SK-N-SH treated with all-trans-retinoic acid at 6 μM for 48 hours (cell line): ENCODE measurements around the gene TKT.

ENCODE experiments used
- ATAC-seq: fragments of 200-7000 bp; cut with Tn5 transposase; 3 replicates; pipeline ENCODE4 v1.9.1; 2020; ENCODE audit warnings: mild to moderate bottlenecking, moderate library complexity
- ARNTL ChIP-seq: fragments of 450-650 bp; formaldehyde crosslinking; IDR thresholded peaks from 2 replicates; pipeline ENCODE4 v1.5.0; 2020; ENCODE audit warnings: low read depth, mild to moderate bottlenecking, moderate library complexity, borderline replicate concordance
- BACH2 ChIP-seq: fragments of 250-450 bp; sonication (Bioruptor Pico); IDR thresholded peaks from 2 replicates; pipeline ENCODE4 v1.9.0; 2021; ENCODE audit warnings: mild to moderate bottlenecking, borderline replicate concordance
- CREB5 ChIP-seq: fragments of 250-450 bp; sonication (Bioruptor Pico); IDR thresholded peaks from 2 replicates; pipeline ENCODE4 v1.5.1; 2020; ENCODE audit warnings: low read depth, mild to moderate bottlenecking, moderate library complexity
- CSDC2 ChIP-seq: fragments of 250-450 bp; sonication (Bioruptor Pico); IDR thresholded peaks from 2 replicates; pipeline ENCODE4 v1.5.0; 2020; ENCODE audit warnings: mild to moderate bottlenecking, moderate library complexity
- CSRNP3 ChIP-seq: fragments of 250-450 bp; sonication (Bioruptor Pico); IDR thresholded peaks from 2 replicates; pipeline ENCODE4 v1.5.1; 2021; ENCODE audit warnings: mild to moderate bottlenecking, moderate library complexity
- ESRRG ChIP-seq: fragments of 250-450 bp; sonication (Bioruptor Pico); IDR thresholded peaks from 2 replicates; pipeline ENCODE4 v1.6.1; 2021; ENCODE audit warnings: mild to moderate bottlenecking
- GLIS3 ChIP-seq: fragments of 250-450 bp; sonication (Bioruptor Pico); IDR thresholded peaks from 2 replicates; pipeline ENCODE4 v1.5.0; 2020; ENCODE audit warnings: mild to moderate bottlenecking, moderate library complexity
- ISL1 ChIP-seq: fragments of 250-450 bp; sonication (Bioruptor Pico); IDR thresholded peaks from 2 replicates; pipeline ENCODE4 v2.1.2; 2022; ENCODE audit warnings: mild to moderate bottlenecking, moderate library complexity
- OSR1 ChIP-seq: fragments of 250-450 bp; sonication (Bioruptor Pico); IDR thresholded peaks from 2 replicates; pipeline ENCODE4 v1.8.0; 2022; ENCODE audit warnings: moderate library complexity, mild to moderate bottlenecking, inconsistent platforms
- PATZ1 ChIP-seq: fragments of 250-450 bp; sonication (Bioruptor Pico); IDR thresholded peaks from 2 replicates; pipeline ENCODE4 v1.8.0; 2020; ENCODE audit warnings: mild to moderate bottlenecking, moderate library complexity, borderline replicate concordance
- POU6F1 ChIP-seq: fragments of 250-450 bp; sonication (Bioruptor Pico); IDR thresholded peaks from 2 replicates; pipeline ENCODE4 v1.8.0; 2021; ENCODE audit warnings: low read depth, mild to moderate bottlenecking, moderate library complexity, borderline replicate concordance
- PPARA ChIP-seq: fragments of 250-450 bp; sonication (Bioruptor Pico); IDR thresholded peaks from 2 replicates; pipeline ENCODE4 v1.5.0; 2020; ENCODE audit warnings: mild to moderate bottlenecking, borderline replicate concordance
- RARB ChIP-seq: fragments of 250-450 bp; sonication (Bioruptor Pico); IDR thresholded peaks from 2 replicates; pipeline ENCODE4 v1.8.0; 2021; ENCODE audit warnings: mild to moderate bottlenecking, moderate library complexity
- SNAI2 ChIP-seq: fragments of 250-450 bp; sonication (Bioruptor Pico); IDR thresholded peaks from 2 replicates; pipeline ENCODE4 v1.5.0; 2020; ENCODE audit warnings: mild to moderate bottlenecking, moderate library complexity
- TCF4 ChIP-seq: fragments of 250-450 bp; sonication (Bioruptor Pico); IDR thresholded peaks from 2 replicates; pipeline ENCODE4 v1.8.0; 2021; ENCODE audit warnings: mild to moderate bottlenecking, moderate library complexity, borderline replicate concordance
- TOX ChIP-seq: fragments of 250-450 bp; sonication (Bioruptor Pico); IDR thresholded peaks from 2 replicates; pipeline ENCODE4 v1.8.0; 2021; ENCODE audit warnings: mild to moderate bottlenecking, moderate library complexity, borderline replicate concordance
- TSHZ2 ChIP-seq: fragments of 250-450 bp; sonication (Bioruptor Pico); IDR thresholded peaks from 2 replicates; pipeline ENCODE4 v1.5.0; 2020; ENCODE audit warnings: mild to moderate bottlenecking, moderate library complexity
- ZC3H10 ChIP-seq: fragments of 250-450 bp; sonication (Bioruptor Pico); IDR thresholded peaks from 2 replicates; pipeline ENCODE4 v1.5.1; 2021; ENCODE audit warnings: mild to moderate bottlenecking, moderate library complexity
- ZFP3 ChIP-seq: fragments of 250-450 bp; sonication (Bioruptor Pico); IDR thresholded peaks from 2 replicates; pipeline ENCODE4 v1.5.0; 2020; ENCODE audit warnings: mild to moderate bottlenecking, moderate library complexity
- ZFP30 ChIP-seq: fragments of 450-650 bp; formaldehyde crosslinking; IDR thresholded peaks from 2 replicates; pipeline ENCODE4 v1.5.0; 2022; ENCODE audit warnings: mild to moderate bottlenecking, moderate library complexity
- ZNF565 ChIP-seq: fragments of 450-650 bp; formaldehyde crosslinking; conservative IDR thresholded peaks from 2 replicates; pipeline ENCODE4 v1.5.0; 2020; ENCODE audit warnings: low read depth, mild to moderate bottlenecking, moderate library complexity
- ZNF70 ChIP-seq: fragments of 450-650 bp; formaldehyde crosslinking; IDR thresholded peaks from 2 replicates; pipeline ENCODE4 v1.5.0; 2020; ENCODE audit warnings: mild to moderate bottlenecking, moderate library complexity
- ZNF8 ChIP-seq: fragments of 450-650 bp; formaldehyde crosslinking; IDR thresholded peaks from 2 replicates; pipeline ENCODE4 v1.5.0; 2020; ENCODE audit warnings: mild to moderate bottlenecking, moderate library complexity

The TKT gene

GRCh38 chr3:53223025-53223424 is 32.8 kb downstream of the TKT start:
- TF ChIP-seq TSHZ2 (CRISPR knock-in tag) = no peak
- TF ChIP-seq BACH2 (CRISPR knock-in tag) = no peak
- no peak for TF ChIP-seq ZNF565
- TF ChIP-seq POU6F1 (CRISPR knock-in tag) = no peak
- TF ChIP-seq CSDC2 (CRISPR knock-in tag) = no peak
- no peak for TF ChIP-seq ISL1 (CRISPR knock-in tag)
- no peak for TF ChIP-seq ZFP30 (CRISPR knock-in tag)
- no peak for TF ChIP-seq SNAI2 (CRISPR knock-in tag)
- TF ChIP-seq OSR1 (CRISPR knock-in tag) = no peak
- no peak for TF ChIP-seq GLIS3
- no peak for TF ChIP-seq ZNF70 (CRISPR knock-in tag)
- TF ChIP-seq ZNF8 = no peak
- no peak for TF ChIP-seq ESRRG
- no peak for TF ChIP-seq ZC3H10 (CRISPR knock-in tag)
- TF ChIP-seq ZFP3 (CRISPR knock-in tag) = no peak
- no peak for TF ChIP-seq RARB (CRISPR knock-in tag)
- TF ChIP-seq CREB5 (CRISPR knock-in tag) = no peak
- ATAC-seq = no peak

- ATAC-seq = no peak
- TF ChIP-seq TCF4 (CRISPR knock-in tag) = no peak
- no peak for TF ChIP-seq OSR1 (CRISPR knock-in tag)
- TF ChIP-seq ZNF565 = no peak
- no peak for TF ChIP-seq CSRNP3 (CRISPR knock-in tag)
- TF ChIP-seq POU6F1 (CRISPR knock-in tag) = no peak
- no peak for TF ChIP-seq CREB5 (CRISPR knock-in tag)
- no peak for TF ChIP-seq ZNF8
- TF ChIP-seq BACH2 (CRISPR knock-in tag) = no peak
- TF ChIP-seq PATZ1 (CRISPR knock-in tag) = no peak
- TF ChIP-seq ZFP30 (CRISPR knock-in tag) = no peak
- TF ChIP-seq TOX (CRISPR knock-in tag) = no peak
- no peak for TF ChIP-seq ISL1 (CRISPR knock-in tag)
- TF ChIP-seq PPARA = no peak
- TF ChIP-seq GLIS3 = no peak
- TF ChIP-seq ZNF70 (CRISPR knock-in tag) = no peak
- no peak for TF ChIP-seq CSDC2 (CRISPR knock-in tag)
- no peak for TF ChIP-seq ARNTL (CRISPR knock-in tag)
These were observed 33.5 kb downstream of the TKT start for GRCh38 chr3:53222183-53222901.
